SK-N-SH (cell line): ENCODE results near the gene SIGMAR1.

Source experiments
- CTCF ChIP-seq: fragments of 200-600 bp; sonication (generic); IDR thresholded peaks from 2 replicates; pipeline ENCODE4 v1.6.1; 2017; ENCODE audit warnings: antibody characterized with exemption, mild to moderate bottlenecking, moderate library complexity
- EP300 ChIP-seq, 2 experiments: IDR thresholded peaks; 2 replicates each; pipeline versions ENCODE4 v1.4.0 to v1.6.1; 2012; ENCODE audit warnings: borderline replicate concordance in 1 of 2, low read depth in 1 of 2, low read length in 1 of 2
- EZH2phosphoT487 ChIP-seq: fragments of 200-600 bp; sonication (generic); IDR thresholded peaks from 2 replicates; pipeline ENCODE4 v1.6.1; 2017; ENCODE audit warnings: low read depth, mixed run types, mild to moderate bottlenecking, antibody characterized with exemption, moderate library complexity, borderline replicate concordance
- JUND ChIP-seq: IDR thresholded peaks from 2 replicates; pipeline ENCODE4 v1.4.0; 2012
- MAX ChIP-seq: IDR thresholded peaks from 2 replicates; pipeline ENCODE4 v1.4.0; 2012; ENCODE audit warnings: low read depth
- MEF2A ChIP-seq: IDR thresholded peaks from 2 replicates; pipeline ENCODE4 v1.4.0; 2012; ENCODE audit warnings: low read depth, borderline replicate concordance
- MXI1 ChIP-seq: IDR thresholded peaks from 2 replicates; pipeline ENCODE4 v1.6.1; 2012; ENCODE audit warnings: mild to moderate bottlenecking, low read depth, low read length, improper control_type of control experiment
- POLR2AphosphoS5 ChIP-seq: IDR thresholded peaks from 2 replicates; pipeline ENCODE4 v1.6.1; 2012; ENCODE audit warnings: low read depth, low read length
- RFX5 ChIP-seq: IDR thresholded peaks from 2 replicates; pipeline ENCODE4 v1.6.1; 2012; ENCODE audit warnings: mild to moderate bottlenecking, improper control_type of control experiment, low read length
- TAF1 ChIP-seq: IDR thresholded peaks from 2 replicates; pipeline ENCODE4 v1.6.1; 2012; ENCODE audit warnings: low read depth, mild to moderate bottlenecking, low read length, moderate library complexity, borderline replicate concordance
- TEAD4 ChIP-seq: IDR thresholded peaks from 2 replicates; pipeline ENCODE4 v1.4.0; 2012; ENCODE audit warnings: mild to moderate bottlenecking, borderline replicate concordance; ENCODE audit not compliant: insufficient read depth
- YY1 ChIP-seq: IDR thresholded peaks from 2 replicates; pipeline ENCODE4 v1.4.0; 2012; ENCODE audit warnings: low read depth, mild to moderate bottlenecking

GRCh38 chr9:34684816-34685215, 47.2 kb upstream of the SIGMAR1 start:
- TF ChIP-seq POLR2AphosphoS5, result no peak
- no peak for TF ChIP-seq CTCF
- TF ChIP-seq EP300 (IDR thresholded peaks at IDR 0.05; ENCODE audit: borderline replicate concordance in 1 of 2, low read depth in 1 of 2, low read length in 1 of 2), result no peak
- TF ChIP-seq MAX, result no peak
- TF ChIP-seq TAF1, result no peak
- no peak for TF ChIP-seq RFX5
- no peak for TF ChIP-seq MXI1
- TF ChIP-seq MEF2A, result no peak
- no peak for TF ChIP-seq EZH2phosphoT487
- no peak for TF ChIP-seq TEAD4
- no peak for TF ChIP-seq YY1
- TF ChIP-seq JUND, result no peak
